NCI-H524 (cell line): ENCODE data around the gene TREML4.
"Not testable (repeated sequence)": the region's sequence is repeated elsewhere in the genome, so short reads cannot be mapped to it uniquely, and the experiment has no call there.

Source experiments
- DNase-seq, 2 experiments: peaks; one replicate each; lab custom pipeline; 2025; lab: John Stamatoyannopoulos, UW

Gene TREML4, protein sequence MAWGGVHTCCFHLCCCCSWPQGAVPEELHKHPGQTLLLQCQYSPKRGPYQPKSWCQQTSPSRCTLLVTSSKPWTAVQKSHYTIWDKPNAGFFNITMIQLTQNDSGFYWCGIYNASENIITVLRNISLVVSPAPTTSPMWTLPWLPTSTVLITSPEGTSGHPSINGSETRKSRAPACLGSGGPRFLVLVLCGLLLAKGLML

DNA sequence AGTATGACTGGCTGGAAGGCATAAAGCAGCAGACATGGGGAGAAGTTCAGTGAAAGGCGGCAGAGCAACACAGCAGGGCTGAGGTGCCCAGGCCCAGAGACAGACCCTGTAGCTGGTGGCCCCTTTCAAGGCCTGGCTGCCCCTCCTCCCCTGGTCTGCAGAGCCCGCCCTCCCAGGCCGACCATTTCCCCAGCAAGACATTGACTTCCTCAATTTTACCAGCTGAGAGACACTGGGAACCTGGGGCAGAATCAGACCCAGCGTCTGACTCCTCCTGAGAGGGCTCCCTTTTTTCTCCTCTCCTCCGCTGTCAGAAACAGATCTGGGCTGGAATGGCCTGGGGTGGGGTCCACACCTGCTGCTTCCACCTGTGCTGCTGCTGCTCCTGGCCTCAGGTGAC, at the start of gene TREML4:
Gene TREML4 (plus strand): TSS at position 254 of the 400 bp plus-strand sequence. CDS start 79 bp downstream, at position 333.
- DNase-seq, result no peak

DNA sequence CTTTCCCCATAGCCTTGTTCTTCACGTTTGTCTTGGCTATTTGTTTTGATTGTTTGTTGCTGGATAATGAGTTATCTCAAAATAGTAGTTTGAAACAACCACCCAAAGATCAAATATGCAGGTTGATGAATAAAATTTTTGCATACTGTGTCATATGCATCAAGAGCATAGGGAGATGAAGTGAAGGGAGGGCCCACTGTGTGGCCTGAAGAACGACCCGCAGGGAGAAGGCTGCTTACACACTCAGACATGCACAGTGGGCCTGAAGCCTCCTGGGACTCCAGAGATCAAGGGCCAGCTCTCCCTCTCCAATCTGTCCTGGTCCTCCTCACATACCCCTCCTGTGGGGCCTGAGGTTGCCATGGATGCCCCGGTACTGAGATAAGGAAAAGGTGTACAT, 49.0 kb upstream of the TREML4 start:
- no peak for DNase-seq

DNA sequence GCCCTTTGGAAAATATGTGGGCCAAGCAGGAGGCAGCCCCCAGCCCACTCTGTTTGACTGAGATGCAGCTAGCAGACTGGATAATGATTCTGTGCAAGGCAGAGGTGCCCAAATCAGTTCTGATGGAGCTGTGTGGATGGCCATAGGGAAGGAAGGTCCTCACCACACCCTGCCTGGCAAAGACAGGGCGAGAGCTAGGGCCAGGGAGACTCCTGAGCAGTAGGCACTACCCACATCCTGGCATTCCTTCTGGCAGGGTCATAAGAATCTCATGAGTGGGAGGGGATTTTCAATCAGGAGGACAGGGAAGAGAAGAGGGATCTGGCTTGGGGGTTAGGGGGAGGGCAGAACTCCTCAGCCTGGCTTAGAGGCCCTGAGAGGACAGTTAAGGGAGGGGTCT, 46.6 kb upstream of the TREML4 start:
- DNase-seq, result peak in 1 of 2 experiments; percentile 44

DNA sequence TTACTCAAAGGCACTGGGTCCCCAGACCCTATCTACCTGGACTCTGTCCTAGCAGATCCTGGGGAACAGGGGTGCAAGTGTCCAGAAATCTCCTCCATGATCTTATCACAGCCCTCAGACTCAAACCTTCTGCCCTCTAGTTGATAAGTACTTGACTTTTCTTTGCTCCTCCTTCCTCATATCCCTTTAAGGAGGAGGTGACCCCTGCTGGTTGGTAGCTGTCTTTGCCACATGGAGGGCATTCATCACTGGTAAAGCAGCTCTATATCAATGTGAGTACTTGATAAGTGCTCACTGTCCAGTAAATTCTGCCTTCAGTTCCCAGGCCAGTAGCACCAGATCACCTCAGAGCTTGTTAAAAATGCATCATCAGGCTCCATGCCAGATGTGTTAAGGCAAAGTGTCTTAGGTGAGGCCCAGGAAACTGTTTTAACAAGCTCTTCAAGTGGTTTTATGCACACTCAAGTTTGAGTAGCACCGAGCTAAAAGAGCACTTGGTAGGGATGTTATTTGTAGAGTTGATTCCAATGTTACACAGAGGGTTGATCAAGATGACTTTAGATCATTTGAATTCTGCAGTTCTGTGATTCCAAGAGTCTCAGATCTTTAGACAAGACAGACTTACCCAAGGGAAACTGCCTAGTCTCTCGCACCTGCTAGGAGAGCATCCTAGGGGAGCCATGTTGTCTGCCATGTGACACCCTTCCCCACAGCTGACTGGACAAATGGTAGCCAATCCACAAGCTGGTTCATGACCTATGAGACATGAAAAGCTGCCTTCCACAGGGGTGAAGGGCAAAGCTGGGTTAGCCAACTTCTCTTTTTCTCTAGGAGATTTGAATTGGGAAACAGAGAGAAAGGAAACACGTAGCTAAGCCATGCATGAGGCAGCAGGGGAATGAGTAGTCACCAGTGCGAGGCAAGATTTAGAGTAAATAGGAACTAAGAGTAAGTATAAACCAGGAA, 45.8 kb upstream of the TREML4 start:
- peak; percentile 59 to 79 for DNase-seq

DNA sequence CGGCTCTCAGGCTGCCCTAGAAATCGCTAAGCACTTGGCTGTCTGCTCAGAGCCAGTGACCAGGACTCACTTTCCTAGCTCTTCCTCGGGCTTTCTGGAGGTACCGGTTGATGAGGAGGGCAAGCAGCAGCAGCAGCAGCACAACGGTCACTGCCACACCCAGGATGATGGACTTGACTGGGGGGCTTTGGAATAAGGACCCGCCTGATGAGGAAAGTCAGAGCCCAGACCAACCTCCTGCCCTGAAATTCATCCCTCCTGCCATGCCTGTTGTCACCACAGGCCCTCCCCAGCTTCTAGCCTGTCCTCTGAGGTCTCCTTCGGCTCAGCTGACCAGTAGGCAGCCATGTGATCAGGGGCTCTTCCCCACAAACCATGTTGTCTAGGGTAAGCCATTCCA, 43.4 kb upstream of the TREML4 start:
- no peak for DNase-seq

DNA sequence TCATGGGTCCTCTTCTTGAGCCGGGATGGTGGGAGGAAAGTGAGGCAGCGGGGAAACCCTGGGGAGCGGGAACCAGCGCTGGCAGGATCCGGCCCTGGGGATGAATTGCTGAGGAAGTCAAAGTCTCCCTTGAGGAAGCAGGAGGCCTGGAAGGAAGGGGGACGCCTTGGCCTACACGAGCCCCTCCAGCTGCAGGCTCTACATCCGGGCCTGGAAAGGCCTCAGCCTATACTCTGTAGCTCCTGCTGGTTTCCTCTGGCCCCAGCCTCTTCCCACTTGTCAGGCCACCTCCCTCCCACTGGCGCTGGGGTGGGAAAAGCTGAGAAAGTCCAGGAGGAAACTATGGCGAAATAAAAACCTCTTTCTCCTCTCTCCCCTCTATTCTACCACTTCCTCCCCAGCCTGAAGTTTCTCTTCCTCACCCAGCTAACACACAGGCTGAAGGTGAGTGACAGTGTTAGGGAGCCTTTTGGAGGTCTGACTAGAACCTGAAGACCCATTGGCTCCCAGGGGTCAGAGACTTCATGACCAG, 42.1 kb upstream of the TREML4 start:
- no peak for DNase-seq

DNA sequence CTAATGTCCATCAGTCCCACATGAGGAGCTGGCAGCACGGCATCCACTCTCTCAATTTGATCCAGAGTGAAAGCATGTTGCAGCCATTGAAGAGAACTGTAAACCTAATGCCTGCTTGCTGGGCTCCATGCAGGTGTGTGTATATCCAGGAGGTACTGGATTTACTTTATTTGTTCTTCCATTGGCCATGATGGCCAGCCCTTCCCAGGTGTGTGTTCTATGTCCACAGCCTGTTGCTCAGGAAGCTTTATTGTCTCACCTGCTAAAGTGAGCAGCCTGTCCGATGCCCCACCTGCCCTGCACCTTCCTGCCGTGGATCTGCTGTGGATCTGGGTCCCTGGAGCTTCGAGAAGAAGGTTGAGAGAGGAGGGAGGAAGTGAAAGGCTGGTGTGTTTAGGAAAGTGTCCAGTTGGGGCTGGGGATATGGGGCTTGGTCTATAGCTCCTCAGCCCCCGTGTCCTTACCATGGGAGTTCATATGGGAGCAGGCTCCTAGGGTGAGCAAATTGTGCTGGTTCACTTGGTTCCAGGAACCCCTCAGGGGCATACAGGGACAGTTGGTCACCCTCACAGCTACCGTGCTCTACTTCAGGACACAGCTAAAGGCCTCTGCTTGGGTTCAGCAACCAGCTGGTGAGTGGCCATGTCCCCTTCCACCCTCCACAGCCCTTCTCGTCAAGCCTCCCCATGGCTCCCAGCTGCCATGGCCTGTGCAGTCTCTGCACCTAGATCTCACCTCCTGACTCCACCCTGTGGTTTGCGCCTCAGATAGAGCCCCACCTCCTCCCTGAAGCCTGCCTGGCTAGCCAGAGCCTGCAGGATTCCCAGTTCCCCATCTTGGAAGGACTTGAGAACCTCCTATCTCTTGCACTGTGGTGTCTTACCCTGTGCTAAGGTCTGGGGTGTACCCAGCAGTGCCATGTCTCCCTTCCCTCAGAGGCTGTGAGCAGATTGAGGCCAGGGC, 39.9 kb upstream of the TREML4 start:
- no peak for DNase-seq

DNA sequence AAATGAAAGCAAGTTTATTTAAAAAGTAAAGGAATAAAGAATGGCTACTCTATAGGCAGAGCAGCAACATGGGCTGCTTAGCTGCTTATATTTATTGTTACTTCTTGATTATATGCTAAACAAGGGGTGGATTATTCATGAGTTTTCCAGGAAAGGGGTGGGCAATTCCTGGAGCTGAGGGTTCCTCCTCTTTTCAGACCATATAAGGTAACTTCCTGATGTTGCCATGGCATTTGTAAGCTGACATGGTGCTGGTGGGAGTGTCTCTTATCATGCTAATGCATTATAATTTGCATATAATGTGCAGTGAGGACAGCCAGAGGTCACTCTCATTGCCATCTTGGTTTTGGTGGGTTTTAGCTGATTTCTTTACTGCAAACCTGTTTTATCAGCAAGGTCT, 39.1 kb upstream of the TREML4 start:
- DNase-seq, result not testable (repeated sequence)

DNA sequence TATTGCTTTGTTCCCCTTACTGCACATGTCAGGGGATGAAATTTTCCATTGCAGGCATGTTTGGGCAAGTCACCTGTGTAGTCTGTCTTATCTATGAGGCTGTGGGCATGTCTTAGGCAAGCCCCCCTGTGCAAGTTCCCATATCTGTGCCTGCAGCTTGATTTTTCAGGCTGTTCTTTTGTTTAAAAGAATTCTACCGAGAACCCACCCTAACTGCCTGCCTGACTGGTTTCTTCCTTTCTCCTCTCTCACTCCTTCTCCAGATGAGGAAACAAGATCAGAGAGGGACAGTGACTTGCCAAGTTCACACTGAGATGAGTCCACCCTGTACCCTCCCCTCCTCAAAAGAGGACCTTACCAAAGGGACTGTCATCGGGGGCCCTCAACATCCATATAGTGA, 38.2 kb upstream of the TREML4 start:
- no peak for DNase-seq

DNA sequence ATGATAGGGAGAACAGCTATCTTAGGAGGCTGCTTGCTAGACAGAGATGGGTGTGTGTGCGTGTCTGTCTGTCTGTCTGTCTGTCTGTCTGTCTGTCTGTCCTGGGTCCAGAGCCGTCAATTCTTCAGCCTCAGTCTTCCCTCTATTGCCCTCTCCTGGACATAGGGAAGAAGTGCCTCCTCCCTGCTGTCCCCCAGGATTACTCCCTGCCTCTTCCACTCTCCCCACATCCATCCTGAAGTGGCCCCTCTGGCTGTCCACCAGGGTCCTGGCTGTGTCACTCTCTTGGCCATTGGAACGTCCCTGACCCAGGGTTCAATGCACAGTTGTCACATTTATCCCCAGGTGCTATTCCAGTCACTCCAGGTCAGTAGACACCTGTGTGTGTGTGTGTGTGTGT, 37.4 kb upstream of the TREML4 start:
- no peak for DNase-seq

DNA sequence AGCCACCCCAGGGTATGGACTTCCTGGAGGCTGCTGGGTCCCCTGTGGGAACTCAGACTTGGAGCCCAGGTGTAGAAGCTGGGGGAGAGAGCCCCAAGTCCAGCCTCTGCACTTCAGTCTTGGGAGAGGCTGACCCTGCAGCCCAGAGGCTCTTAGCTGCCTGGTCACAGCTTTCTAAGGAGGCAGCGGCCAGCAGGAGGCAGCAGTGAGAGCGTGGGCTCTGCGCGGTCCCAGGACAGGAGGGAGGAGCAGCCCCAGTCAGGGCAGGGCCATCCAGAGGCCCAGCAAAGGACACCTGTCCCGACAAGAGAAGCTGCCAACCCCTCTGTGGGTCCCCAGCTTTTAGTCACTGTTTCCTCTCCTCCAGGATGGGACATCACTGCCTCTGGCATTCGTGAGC, 36.6 kb upstream of the TREML4 start:
- DNase-seq, result no peak

DNA sequence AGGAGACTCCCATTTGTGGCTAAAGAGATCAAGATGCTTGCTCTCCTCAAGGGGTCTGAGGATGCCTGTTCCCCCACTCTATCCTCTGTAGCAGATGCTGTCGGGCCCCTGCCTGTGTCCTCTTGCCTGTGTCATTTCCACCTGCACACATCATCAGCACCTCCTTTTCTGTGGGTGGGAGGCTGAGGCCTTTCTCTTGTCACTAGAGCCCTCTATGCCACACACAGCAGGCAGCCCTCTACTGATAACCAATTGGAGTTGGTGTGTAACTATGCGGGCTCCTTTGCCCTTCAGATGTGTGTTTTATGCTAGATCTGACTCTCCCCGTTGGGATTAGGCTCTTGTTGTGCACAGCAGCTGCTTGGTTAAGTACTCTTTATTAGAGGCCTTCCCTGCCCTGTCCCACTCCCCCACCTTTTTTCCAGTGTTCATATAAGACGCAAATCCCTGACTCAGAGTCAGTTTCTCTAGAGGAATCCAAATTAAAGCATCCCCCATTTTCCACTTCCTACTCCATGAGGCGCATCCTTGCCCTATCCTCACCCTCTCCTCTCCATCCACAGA, 34.9 kb upstream of the TREML4 start:
- peak; percentile 31 to 79 for DNase-seq

DNA sequence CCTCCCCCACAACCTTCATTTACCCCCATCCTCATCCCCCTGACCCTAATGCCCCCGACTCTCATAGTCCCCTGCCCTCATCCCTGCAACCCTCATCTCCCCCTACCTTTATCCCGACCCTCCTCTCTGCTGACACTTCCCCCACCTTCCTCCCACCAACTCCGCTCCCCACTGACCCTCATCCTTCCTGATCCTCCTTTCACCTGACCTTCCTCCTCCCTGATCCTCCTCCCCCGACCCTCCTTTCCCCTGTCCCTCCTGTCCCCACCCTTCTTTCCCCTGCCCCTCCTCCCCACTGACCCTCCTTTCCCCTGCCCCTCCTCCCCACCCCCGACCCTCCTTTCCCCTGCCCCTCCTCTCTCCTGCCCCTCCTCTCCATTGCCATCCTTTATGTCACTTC, 34.3 kb upstream of the TREML4 start:
- DNase-seq, result no peak

DNA sequence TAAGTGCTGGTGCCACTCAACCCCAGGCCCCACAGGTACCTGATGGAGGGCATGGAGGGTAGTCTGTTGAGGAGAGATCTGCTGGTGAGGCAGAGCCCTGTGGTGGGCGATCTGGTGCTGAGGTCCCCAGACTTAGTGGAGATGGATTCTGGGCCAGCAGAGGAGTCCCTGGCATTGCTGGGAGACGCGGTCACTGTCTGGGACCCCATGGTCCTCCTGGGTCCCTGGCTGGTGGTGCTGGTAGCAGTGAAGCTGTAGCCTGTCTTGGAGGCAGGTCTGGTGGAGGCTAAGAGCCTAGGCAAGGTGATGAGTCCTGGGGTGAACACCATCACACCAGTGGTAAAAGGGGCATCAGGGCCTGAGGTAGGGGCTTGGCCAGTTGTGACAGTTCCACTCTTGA, 33.8 kb upstream of the TREML4 start:
- DNase-seq, result no peak

DNA sequence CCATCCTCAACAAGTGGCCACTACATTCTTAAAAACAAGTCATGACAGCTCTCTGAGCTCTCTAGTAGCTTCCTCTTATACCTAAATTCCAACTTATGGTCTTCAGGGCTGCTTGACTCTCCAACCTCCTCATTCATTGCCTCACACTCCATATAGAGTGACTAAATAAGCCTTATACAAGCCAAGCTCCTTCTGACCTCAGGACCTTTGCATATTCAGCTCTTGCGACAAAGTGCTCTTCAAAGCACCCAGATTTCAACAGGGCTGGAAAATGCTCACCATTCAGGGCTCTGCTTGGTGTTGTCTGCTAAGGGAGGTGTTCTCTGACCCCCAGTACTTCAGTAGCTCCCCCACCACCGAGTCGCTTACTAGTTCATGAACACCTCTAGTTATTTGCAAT, 30.9 kb upstream of the TREML4 start:
- DNase-seq, result no peak

DNA sequence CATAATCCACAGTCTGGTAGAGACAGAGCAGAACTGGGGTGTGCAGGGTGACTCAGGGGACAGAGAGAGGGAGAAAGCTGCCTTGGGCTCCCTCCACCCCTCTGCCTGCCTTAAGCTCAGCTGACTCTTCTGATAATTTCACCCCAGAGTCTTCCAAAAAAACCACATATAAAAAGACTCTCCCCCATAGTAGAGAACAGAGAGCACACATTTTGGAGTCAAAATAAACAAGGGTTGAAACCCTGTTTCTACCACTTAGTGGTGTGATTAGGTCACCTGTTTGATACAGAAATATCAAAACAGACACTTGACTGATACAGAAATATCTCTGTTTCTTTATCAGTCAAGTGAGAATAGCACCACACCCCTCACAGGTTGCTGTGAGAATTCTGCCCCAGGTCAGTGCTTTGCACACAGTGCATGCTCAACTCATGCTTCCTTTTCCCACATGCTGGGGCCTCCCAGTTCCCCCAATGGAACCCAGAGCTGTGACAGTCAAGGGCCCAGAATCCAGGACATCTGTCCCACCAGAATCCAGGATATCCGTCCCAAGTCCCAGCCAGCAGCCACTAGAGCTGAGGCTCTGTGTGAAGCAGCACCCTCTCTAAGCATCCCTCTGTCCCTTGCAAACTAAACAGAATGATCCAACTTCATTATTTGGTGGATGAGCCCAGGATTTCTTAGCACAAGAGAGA, 28.4 kb upstream of the TREML4 start:
- no peak for DNase-seq

DNA sequence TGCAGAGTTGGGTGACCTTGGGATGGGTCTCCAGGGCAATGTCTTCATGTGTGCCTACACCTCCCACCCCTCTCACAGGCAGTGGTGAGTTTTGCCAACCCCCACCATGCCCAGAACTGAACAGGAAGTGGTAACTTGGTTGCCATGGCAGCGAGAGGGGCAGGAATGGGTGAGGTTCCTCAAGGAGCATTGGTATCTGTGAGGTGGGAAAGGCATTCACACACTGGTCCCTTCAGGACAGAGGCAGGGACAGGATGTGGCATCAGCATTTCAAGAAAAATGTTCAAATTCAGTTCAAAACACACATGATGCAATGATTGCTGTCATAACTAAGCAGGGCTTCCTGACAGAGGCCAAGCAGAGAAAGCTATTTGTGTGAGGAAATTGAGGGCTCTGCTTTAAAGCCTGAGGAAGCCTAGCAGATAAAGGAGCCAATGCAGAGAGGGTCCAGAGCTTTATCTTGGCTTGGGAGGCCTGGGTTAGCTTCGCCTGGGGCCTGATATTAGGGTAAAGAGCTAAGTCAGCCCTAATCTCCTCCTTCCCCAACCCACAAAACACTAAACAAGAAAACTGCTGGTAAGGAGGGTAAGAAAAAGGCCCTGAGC, 27.8 kb upstream of the TREML4 start:
- peak in 1 of 2 experiments; percentile 2 for DNase-seq

DNA sequence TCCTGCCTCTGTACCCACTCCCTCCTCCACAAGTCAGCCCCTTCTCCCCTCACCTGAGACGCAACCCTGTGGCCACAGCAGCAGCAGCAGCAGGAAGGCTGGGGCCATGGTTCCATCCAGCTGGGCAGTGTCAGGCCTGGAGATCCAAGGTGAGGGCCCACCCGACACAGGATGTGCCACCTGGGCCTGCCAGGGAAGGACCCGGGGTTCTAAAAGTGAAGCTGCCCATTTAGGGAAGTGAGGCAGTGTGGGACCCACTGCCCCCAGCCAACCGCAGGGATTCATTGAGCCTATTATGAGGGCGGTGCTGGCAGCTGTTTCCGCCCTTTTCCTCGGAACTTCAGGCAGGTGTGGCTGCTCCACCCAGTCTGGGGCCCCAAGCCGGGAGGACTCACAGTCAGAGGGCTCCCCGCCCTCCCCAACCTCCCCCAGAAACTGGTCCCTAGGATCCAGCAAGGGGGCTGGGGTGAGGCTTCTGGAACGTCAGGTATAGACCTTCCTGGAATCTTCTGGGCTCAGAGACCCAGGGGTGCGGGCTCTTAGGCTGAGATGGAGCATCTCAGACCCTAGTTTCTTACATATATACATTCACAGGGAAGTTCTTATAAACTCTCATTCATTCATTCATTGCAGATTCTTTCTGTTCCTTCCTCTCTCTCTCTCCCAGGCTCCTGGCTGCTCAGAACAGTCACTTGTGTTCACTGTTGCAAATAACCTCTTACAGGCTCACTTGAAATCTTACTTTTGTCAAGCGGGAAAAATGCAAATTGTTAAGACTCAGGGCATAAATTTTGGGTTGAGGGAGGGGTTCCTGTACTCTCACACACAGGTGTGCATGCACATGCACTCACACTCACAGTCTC, 27.0 kb upstream of the TREML4 start, which contains the start of gene TREML2:
Gene TREML2 (minus strand): TSS at position 249 of the 863 bp plus-strand sequence. CDS start 141 bp downstream, at position 108.
- no peak for DNase-seq

DNA sequence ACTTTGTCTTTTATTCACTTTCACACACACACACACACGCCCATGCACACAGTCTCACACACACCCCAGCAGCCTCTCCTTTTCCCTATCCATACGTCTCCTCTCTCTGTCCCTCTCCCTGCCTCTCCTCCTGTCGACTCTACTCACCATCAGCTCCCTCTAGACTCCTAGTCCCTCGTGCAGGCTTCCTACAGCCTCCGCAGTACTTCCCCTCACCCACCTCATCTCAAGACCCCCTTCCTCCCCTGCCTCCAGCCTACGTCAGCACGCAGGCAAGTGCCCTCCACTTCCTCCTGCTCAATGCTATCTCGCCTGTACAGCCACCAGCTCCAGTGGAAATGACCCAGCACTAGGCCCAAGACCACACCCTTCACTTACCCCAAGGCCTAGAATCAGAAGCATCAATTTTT, 26.4 kb upstream of the TREML4 start:
- DNase-seq, result no peak
